Retinal pigment epithelial cell (primary cell): Measurements from ENCODE around the gene CCL5.

Experiments
- DNase-seq: peaks from one replicate; pipeline ENCODE4 v3.0.0-alpha.2; 2010; ENCODE audit warnings: low read depth
- H3K4me3 ChIP-seq: 2 replicates; pipeline ENCODE4 v1.5.1; 2011; ENCODE audit warnings: mild to moderate bottlenecking, low read length, control low read depth, moderate library complexity
- CTCF ChIP-seq: conservative IDR thresholded peaks from 2 replicates; pipeline ENCODE4 v1.5.1; 2011; ENCODE audit warnings: low read depth, low read length, control low read depth, inconsistent platforms

CCL5 gene

GRCh38 chr17:35875800-35876139 lies 4.4 kb downstream of the CCL5 start:
- no peak for TF ChIP-seq CTCF
- H3K4me3 ChIP-seq = no peak overlapping the region
- no peak for DNase-seq

- no peak overlapping the region for H3K4me3 ChIP-seq
- DNase-seq = no peak
- no peak for TF ChIP-seq CTCF
Observed at GRCh38 chr17:35875072-35875799, 4.9 kb downstream of the CCL5 start.

GRCh38 chr17:35872196-35872980 lies 7.8 kb downstream of the CCL5 start:
- no peak overlapping the region for H3K4me3 ChIP-seq
- no peak for TF ChIP-seq CTCF
- DNase-seq = no peak

GRCh38 chr17:35870906-35871819 lies 9.0 kb downstream of the CCL5 start:
- no peak for DNase-seq
- TF ChIP-seq CTCF = no peak
- no peak overlapping the region for H3K4me3 ChIP-seq

GRCh38 chr17:35868737-35869136 lies 11.4 kb downstream of the CCL5 start, which contains the start of gene HEATR9:
TSS of gene HEATR9 (minus strand) at chr17:35868891. CDS start at chr17:35868742, 149 bp downstream.
- H3K4me3 ChIP-seq = no peak within 1 kb of the TSS
- no peak for TF ChIP-seq CTCF
- no peak for DNase-seq

GRCh38 chr17:35867574-35867973 lies 12.6 kb downstream of the CCL5 start:
- no peak for DNase-seq
- H3K4me3 ChIP-seq = no peak overlapping the region
- no peak for TF ChIP-seq CTCF
